ENCODE measurements around the gene UBD. TPM values are rescaled to one million over a fixed set of nuclear protein-coding genes. Genes with fewer than 3 reads are reported as not detected.

UBD gene
- total RNA-seq, 2 experiments from 2014 or later, result 0.37 to 0.42 TPM

DNA sequence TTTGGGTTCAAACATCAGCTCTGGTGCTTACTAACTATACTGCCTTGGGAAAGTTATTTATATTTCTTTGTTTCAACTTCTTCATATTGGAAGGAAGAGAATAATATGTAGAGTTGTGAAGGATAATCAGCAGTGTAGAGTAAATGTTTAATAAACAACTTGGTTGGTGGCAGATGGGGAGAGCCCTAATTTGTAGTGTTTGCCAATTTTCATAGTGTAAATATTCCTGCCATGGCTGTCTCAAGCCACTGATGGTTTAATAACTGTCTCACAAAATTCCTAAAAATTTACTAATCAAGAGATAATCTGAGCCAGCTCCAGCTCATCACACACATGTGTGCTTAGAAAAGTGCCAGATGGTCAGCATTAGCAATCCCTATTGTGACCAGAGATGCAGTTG is 25.3 kb upstream of the UBD start, which contains the start of gene OR2H2:
OR2H2 (plus strand) TSS at position 301 of the 400 bp plus-strand sequence. CDS start 2,824 bp downstream, outside the sequence.
- peaks cover 27% of the 10 kb centered on the region for H3K27me3 Mint-ChIP-seq
- no peak within 1 kb of the TSS for H3K27ac Mint-ChIP-seq
- no peak within 1 kb of the TSS for H3K4me3 Mint-ChIP-seq
- H3K4me1 Mint-ChIP-seq, result no peaks in the 10 kb centered on the region
- H3K9me3 Mint-ChIP-seq, result no peaks in the 10 kb centered on the region
- ChIA-PET CTCF (no interaction called here), POLR2A (no interaction called here)
- DNase-seq, result no peak
- H3K36me3 Mint-ChIP-seq (ENCODE audit: low read depth), result no peaks in the 10 kb centered on the region

DNA sequence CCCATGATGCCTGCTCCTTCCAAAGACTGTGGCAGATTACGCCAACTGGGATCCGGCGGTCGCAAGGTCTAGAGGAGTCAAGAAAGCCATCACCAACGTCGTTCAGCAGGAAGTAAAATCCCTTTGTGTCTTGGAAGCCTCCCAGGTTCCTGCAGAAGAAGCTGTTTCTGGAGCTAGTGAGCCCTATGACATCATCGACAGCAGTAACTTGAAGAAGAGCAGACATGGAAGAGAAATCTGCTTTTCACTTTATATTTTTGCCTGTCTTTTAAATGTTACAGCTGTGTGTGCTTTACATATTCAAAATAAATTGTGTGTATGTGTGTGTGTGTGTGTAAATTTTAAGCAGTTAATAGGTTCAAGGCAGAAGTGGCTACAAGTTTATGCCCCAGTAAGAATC is 18.0 kb upstream of the UBD start:
- DNase-seq, result no peak
- H3K27me3 Mint-ChIP-seq, result peaks cover 15% of the 10 kb centered on the region
- no peaks in the 10 kb centered on the region for H3K9me3 Mint-ChIP-seq
- no peaks in the 10 kb centered on the region for H3K4me1 Mint-ChIP-seq
- POLR2A ChIA-PET, result no interaction called here
- CTCF ChIA-PET, result interaction anchor here (0.5 to 1.3 kb wide), 2 partner anchors 10 to 251 kb away, joined by 3 to 4 read pairs; no protein-coding TSS in a partner anchor
- H3K4me3 Mint-ChIP-seq, result no peak overlapping the region
- H3K27ac Mint-ChIP-seq, result no peak overlapping the region
- no peaks in the 10 kb centered on the region for H3K36me3 Mint-ChIP-seq (ENCODE audit: low read depth)

DNA sequence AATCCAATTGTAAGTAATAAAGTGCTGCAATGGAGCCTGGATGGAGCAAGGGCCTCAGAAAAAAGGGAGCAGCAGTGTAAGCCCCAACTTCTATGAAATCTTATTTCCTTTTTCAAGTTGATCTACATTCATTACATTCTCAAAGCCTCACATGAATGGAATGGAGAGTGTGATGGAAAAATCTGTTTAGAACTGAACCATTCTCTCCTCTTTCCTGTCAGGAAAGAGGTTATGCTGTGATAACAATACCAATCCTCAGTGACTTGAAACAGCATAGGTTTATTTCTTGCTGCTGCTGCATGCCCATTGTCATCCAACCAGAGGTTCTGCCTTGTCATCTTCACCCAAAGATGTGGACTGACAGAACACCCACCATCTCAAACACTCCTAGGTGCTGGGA is 16.5 kb upstream of the UBD start:
- H3K27ac Mint-ChIP-seq, result no peak overlapping the region
- DNase-seq, result no peak
- no peaks in the 10 kb centered on the region for H3K36me3 Mint-ChIP-seq (ENCODE audit: low read depth)
- H3K4me1 Mint-ChIP-seq, result no peaks in the 10 kb centered on the region
- H3K9me3 Mint-ChIP-seq, result no peaks in the 10 kb centered on the region
- peaks cover 25% of the 10 kb centered on the region for H3K27me3 Mint-ChIP-seq
- ChIA-PET POLR2A (no interaction called here), CTCF (interaction anchor here (0.5 kb wide), 1 partner anchor 28 kb away, joined by 3 read pairs; no protein-coding TSS in a partner anchor)
- H3K4me3 Mint-ChIP-seq, result no peak overlapping the region

DNA sequence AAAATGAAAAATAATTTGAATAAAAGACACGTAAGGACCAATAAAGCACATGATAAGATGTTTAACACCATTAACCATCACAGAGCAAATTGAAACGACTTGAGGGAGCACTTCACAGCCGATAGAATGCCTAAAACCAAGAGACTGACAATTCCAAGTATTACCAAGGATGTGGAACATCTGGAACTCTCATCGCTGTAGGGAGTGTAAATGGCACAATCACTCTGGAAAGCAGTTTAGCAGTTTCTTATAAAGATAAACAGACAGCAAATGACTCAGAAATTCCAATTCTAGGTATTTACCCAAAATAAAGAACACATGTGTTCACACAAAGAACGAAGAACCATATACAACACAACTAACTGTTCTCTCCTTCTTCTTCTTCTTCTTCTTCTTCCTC is 8.5 kb upstream of the UBD start:
- Mint-ChIP-seq H3K4me3 (no peak overlapping the region), H3K9me3 (no peaks in the 10 kb centered on the region), H3K27ac (no peak overlapping the region), H3K36me3 (ENCODE audit: low read depth) (no peaks in the 10 kb centered on the region), H3K27me3 (peaks cover 54% of the 10 kb centered on the region), H3K4me1 (no peaks in the 10 kb centered on the region)
- ChIA-PET CTCF (no interaction called here), POLR2A (no interaction called here)
- DNase-seq, result no peak

DNA sequence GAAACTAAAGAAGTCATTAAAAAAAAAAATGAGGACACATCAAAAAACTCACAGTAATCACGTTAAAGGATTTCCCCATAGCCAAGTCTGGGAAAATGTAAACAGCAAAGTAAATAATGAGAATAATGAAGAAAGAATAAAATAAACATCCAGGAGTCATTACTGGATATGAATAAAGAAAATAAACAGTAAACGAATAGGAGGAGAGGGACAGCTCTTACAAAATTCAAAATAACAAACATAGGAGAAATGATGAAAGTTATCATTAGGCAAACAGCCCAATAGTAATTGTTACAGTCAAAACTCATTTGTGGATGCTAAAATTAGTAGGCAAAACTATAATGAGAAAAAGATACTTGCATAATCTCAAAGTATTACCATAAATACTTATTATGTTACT is 8.0 kb upstream of the UBD start:
- Mint-ChIP-seq H3K4me1 (no peaks in the 10 kb centered on the region), H3K9me3 (no peaks in the 10 kb centered on the region), H3K4me3 (no peak overlapping the region), H3K36me3 (ENCODE audit: low read depth) (no peaks in the 10 kb centered on the region), H3K27me3 (peaks cover 59% of the 10 kb centered on the region), H3K27ac (no peak overlapping the region)
- ChIA-PET CTCF (no interaction called here), POLR2A (no interaction called here)
- no peak for DNase-seq

DNA sequence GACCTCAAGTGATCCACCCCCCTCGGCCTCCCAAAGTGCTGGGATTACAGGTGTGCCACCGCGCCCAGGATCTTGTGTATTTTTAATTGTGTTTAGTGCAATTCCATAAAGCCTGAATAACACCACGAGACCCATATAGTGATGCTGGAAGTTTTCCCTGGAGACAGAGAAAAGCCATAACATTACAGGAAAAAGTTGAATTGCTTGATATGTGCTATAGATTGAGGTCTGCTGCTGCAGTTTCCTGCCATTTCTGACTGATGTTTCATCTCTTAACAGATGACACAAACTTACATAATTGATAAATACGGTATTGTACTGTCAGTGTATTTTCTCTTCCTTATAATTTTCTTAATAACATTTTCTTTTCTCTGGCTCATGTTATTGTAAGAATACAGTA is 7.3 kb upstream of the UBD start:
- H3K27ac Mint-ChIP-seq, result no peak overlapping the region
- no peaks in the 10 kb centered on the region for H3K4me1 Mint-ChIP-seq
- no peaks in the 10 kb centered on the region for H3K36me3 Mint-ChIP-seq (ENCODE audit: low read depth)
- H3K27me3 Mint-ChIP-seq, result peaks cover 58% of the 10 kb centered on the region
- no peak for DNase-seq
- no peaks in the 10 kb centered on the region for H3K9me3 Mint-ChIP-seq
- POLR2A ChIA-PET, result no interaction called here
- CTCF ChIA-PET, result no interaction called here
- no peak overlapping the region for H3K4me3 Mint-ChIP-seq

DNA sequence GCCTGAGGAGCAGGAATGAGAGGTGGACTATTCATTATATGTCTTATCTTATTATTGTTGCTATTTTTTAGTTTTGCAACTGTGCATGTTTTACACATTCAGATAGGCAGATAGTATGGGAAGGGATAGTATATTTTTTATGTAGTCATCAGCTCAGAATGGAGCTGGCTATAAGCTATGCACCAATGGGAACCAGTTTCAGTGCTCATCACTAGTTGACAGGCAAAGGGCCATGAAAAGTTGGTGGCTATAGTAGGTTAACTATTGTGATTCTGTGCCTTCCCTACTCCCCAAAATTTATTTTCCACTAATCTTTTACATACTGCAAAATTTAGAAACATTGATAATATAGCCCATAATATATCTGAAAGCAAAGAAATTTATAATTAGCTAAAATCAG is 5.3 kb upstream of the UBD start:
- Mint-ChIP-seq H3K36me3 (ENCODE audit: low read depth) (no peaks in the 10 kb centered on the region), H3K27me3 (peaks cover 60% of the 10 kb centered on the region), H3K9me3 (no peaks in the 10 kb centered on the region), H3K4me1 (no peaks in the 10 kb centered on the region), H3K27ac (no peak overlapping the region), H3K4me3 (no peak overlapping the region)
- no peak for DNase-seq
- ChIA-PET POLR2A (no interaction called here), CTCF (no interaction called here)

DNA sequence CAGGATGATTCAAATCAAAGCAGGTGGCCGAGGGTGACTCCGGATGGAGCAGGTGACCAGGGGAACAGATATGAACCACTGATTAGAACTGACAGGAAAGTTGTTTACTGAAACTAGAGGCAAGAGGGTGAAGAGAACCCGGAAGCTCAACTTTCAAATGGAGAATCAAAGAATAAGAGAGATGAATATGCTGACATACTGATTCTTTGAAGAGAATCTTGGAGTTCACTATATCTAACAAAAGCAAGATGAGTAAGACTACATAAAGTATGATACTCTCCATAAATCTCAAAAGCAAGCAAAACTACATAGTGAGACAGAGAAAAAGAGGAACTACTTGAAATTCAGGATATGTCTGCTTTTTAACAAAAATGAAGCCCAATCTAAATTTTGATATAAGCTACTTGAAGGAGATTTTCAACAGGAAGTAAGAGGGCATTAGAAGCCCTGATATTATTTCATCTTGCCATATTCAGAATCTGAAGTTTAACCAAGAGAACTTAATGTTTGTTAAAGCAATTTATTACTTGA is 4.0 kb upstream of the UBD start:
- no peak overlapping the region for H3K4me3 Mint-ChIP-seq
- H3K36me3 Mint-ChIP-seq (ENCODE audit: low read depth), result no peaks in the 10 kb centered on the region
- ChIA-PET CTCF (no interaction called here), POLR2A (no interaction called here)
- H3K27me3 Mint-ChIP-seq, result peaks cover 60% of the 10 kb centered on the region
- H3K9me3 Mint-ChIP-seq, result no peaks in the 10 kb centered on the region
- DNase-seq, result no peak
- no peaks in the 10 kb centered on the region for H3K4me1 Mint-ChIP-seq
- no peak overlapping the region for H3K27ac Mint-ChIP-seq

DNA sequence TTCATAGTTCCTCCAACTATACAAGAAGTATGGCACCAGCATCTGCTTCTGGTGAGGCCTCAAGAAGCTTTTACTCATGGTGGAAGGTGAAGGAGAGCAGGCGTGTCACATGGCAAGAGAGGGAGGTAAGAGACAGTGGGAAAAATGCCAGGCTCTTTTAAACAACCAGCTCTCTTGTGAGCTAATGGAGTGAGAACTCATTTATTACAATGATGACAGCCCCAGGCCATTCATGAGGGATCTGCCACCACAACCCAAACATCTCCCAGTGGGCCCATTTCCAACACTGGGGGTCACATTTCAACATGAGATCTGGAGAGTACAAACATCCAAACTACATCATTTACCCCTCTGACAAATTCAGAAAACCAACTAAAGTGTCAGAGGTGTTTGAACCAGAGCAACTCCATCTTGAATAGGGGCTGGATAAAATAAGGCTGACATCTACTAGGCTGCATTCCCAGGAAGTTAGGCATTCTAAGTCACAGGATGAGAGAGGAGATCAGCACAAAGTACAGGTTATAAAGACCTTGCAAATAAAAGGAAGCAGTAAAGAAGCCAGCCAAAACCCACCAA is 2.2 kb upstream of the UBD start:
- ChIA-PET CTCF (no interaction called here), POLR2A (no interaction called here)
- Mint-ChIP-seq H3K4me1 (no peaks in the 10 kb centered on the region), H3K27me3 (peaks cover 49% of the 10 kb centered on the region), H3K9me3 (no peaks in the 10 kb centered on the region), H3K4me3 (no peak overlapping the region), H3K36me3 (ENCODE audit: low read depth) (no peaks in the 10 kb centered on the region), H3K27ac (no peak overlapping the region)
- no peak for DNase-seq

DNA sequence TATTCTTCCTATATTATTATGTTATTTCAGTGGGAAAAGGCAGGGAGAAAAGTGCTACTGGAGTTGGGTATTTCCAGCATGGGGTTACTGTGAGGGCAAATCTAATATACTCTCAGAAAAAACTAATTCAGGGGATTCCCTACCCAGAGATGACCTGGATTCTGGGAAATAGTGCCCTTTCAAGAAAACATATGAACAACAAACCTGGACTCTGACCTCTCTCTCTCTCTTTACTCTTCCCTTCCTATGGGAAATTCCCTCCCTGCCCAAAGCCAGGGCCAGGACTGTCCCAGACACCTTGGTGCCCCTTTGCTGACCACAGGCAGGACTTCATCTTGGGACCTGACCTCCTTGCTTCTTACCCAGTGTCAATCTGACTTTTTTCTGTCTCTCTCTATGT is 1.6 kb upstream of the UBD start:
- H3K9me3 Mint-ChIP-seq, result no peaks in the 10 kb centered on the region
- DNase-seq, result no peak
- peaks cover 51% of the 10 kb centered on the region for H3K27me3 Mint-ChIP-seq
- H3K4me1 Mint-ChIP-seq, result no peaks in the 10 kb centered on the region
- no peak overlapping the region for H3K4me3 Mint-ChIP-seq
- H3K36me3 Mint-ChIP-seq (ENCODE audit: low read depth), result no peaks in the 10 kb centered on the region
- POLR2A ChIA-PET, result no interaction called here
- CTCF ChIA-PET, result no interaction called here
- H3K27ac Mint-ChIP-seq, result no peak overlapping the region

DNA sequence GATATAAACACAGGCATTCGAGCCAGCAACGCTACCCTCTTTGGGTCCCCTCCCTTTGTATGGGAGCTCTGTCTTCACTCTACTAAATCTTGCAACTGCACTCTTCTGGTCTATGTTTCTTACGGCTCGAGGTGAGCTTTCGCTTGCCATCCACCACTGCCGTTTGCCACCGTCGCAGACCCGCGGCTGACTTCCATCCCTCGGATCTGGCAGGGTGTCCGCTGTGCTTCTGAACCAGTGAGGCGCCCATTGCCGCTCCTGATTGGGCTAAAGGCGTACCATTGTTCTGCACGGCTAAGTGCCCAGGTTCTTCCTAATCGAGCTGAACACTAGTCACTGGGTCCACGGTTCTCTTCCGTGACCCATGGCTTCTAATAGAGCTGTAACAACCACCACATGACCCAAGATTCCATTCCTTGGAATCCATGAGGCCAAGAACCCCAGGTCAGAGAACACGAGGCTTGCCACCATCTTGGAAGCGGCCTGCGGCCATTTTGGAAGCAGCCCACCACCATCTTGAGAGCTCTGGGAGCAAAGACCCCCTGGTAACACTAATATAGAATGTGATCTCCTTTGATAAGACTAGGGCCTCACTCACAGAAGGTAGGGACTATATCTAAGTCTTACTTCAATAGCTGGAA is 973 bp downstream of the UBD start:
- CTCF ChIA-PET, result interaction anchor here (1.2 kb wide), 1 partner anchor 31 kb away, joined by 3 read pairs; no protein-coding TSS in a partner anchor

DNA sequence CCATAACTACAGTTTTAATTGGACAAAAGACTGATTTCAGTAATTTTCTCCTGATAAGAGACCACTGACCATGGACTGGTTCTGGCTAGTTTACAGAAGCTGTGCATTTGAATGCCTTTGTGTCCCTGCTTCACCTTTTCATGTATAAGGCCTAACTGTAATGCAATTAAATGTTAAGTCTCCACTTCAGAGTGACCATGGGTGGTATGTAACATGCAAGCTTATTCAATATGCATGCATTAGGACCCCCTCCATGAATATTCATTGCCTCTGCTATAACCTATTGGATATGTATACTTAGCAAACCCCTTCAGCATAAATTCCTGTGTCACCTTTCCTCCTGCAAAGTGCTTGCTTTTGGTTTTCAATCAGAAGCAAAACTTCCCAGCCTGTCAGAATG is 2.2 kb downstream of the UBD start:
- ChIA-PET POLR2A (no interaction called here), CTCF (interaction anchor here (1.7 kb wide), 1 partner anchor 37 kb away, joined by 3 read pairs; no protein-coding TSS in a partner anchor)
- Mint-ChIP-seq H3K4me3 (no peak overlapping the region), H3K9me3 (peaks cover 2% of the 10 kb centered on the region), H3K36me3 (ENCODE audit: low read depth) (peaks cover 3% of the 10 kb centered on the region), H3K4me1 (peaks cover 18% of the 10 kb centered on the region), H3K27me3 (peaks cover 61% of the 10 kb centered on the region), H3K27ac (no peak overlapping the region)
- DNase-seq, result no peak

More for the DNA sequence above, 973 bp downstream of the UBD start:
- Mint-ChIP-seq H3K4me3 (no peak overlapping the region), H3K36me3 (ENCODE audit: low read depth) (peaks cover 3% of the 10 kb centered on the region), H3K27ac (no peak overlapping the region), H3K27me3 (peaks cover 62% of the 10 kb centered on the region), H3K9me3 (peaks cover 2% of the 10 kb centered on the region), H3K4me1 (peaks cover 8% of the 10 kb centered on the region)
- POLR2A ChIA-PET, result no interaction called here
- no peak for DNase-seq

DNA sequence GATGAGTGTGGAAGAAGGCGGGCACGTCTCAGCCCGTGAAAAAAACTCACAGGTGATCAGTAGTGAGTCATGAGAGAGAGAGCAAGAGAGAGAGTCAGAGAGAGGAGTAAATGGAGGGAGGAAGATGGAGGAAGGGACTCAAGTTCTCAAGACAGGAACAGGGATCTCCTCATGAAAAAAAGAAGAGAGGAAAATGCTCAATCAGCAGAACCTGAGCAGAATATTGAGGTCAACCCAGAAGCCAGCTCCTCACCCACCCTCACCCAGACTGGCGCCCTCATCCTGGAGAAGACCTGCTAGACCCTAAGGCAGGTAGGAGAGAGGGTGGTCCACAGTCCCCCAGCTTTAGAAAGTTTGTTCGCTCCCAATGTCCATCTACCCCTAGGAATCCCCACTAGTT is 4.8 kb downstream of the UBD start:
- no peak overlapping the region for H3K4me3 Mint-ChIP-seq
- H3K4me1 Mint-ChIP-seq, result peaks cover 18% of the 10 kb centered on the region
- ChIA-PET CTCF (no interaction called here), POLR2A (no interaction called here)
- peaks cover 2% of the 10 kb centered on the region for H3K9me3 Mint-ChIP-seq
- H3K27me3 Mint-ChIP-seq, result peaks cover 68% of the 10 kb centered on the region
- H3K27ac Mint-ChIP-seq, result no peak overlapping the region
- peaks cover 3% of the 10 kb centered on the region for H3K36me3 Mint-ChIP-seq (ENCODE audit: low read depth)
- no peak for DNase-seq

Data from activated CD4-positive, alpha-beta T cell treated with anti-CD3 and anti-CD28 coated beads, Interleukin-2, amount 10 ng/mL, durations not matched to agents 7 days and 5 days (primary cell).